Measurements from ENCODE around the gene NEK8. TPM values are rescaled to one million over a fixed set of nuclear protein-coding genes. Genes with fewer than 3 reads are reported as not detected.
"Not testable (repeated sequence)": the region's sequence is repeated elsewhere in the genome, so short reads cannot be mapped to it uniquely, and the experiment has no call there.

The NEK8 gene
- total RNA-seq, 4 donors from 2014 or later, result 1.9 to 3.4 (median 2.5) TPM

- TF ChIP-seq CTCF (IDR thresholded peaks at IDR 0.05), result peak in 2 of 3 donors; percentile 62 to 85
- DNase-seq (ENCODE audit: low spot score), result peak; percentile 84
- peak; percentile 77 for ATAC-seq (ENCODE audit: low FRiP score)
Measured at GRCh38 chr17:28726627-28727491, 1.7 kb upstream of the NEK8 start.

GRCh38 chr17:28729950-28730330, 1.4 kb downstream of the NEK8 start:
- no peak for DNase-seq (ENCODE audit: low spot score)
- no peak for TF ChIP-seq CTCF (IDR thresholded peaks at IDR 0.05)
- no peak for ATAC-seq (ENCODE audit: low FRiP score)

GRCh38 chr17:28733346-28733745, 4.8 kb downstream of the NEK8 start:
- ATAC-seq (ENCODE audit: low FRiP score) (no peak), DNase-seq (ENCODE audit: low spot score) (no peak)
- no peak for TF ChIP-seq CTCF (IDR thresholded peaks at IDR 0.05)

GRCh38 chr17:28734712-28735241, 6.2 kb downstream of the NEK8 start:
- no peak for ATAC-seq (ENCODE audit: low FRiP score)
- TF ChIP-seq CTCF (IDR thresholded peaks at IDR 0.05), result no peak
- DNase-seq (ENCODE audit: low spot score), result no peak

GRCh38 chr17:28735242-28735722, 6.7 kb downstream of the NEK8 start:
- ATAC-seq (ENCODE audit: low FRiP score) (no peak), DNase-seq (ENCODE audit: low spot score) (no peak)
- TF ChIP-seq CTCF (IDR thresholded peaks at IDR 0.05), result no peak

- ATAC-seq (ENCODE audit: low FRiP score), result not testable (repeated sequence)
Measured at GRCh38 chr17:28735913-28736769, 7.6 kb downstream of the NEK8 start.

GRCh38 chr17:28737316-28737715, 8.7 kb downstream of the NEK8 start:
- TF ChIP-seq CTCF (IDR thresholded peaks at IDR 0.05), result no peak
- no peak for ATAC-seq (ENCODE audit: low FRiP score)
- DNase-seq (ENCODE audit: low spot score), result no peak

More at GRCh38 chr17:28735913-28736769, 7.6 kb downstream of the NEK8 start:
- DNase-seq (ENCODE audit: low spot score), result not testable (repeated sequence)
